GM19468 (cell line): ENCODE results near the gene TEX10.
A peak's percentile ranks its signal among the peaks of the same experiment; 100 is the strongest.
"Not testable (repeated sequence)": the region's sequence is repeated elsewhere in the genome, so short reads cannot be mapped to it uniquely, and the experiment has no call there.

Source experiments
- ATAC-seq: cut with Tn5 transposase; IDR thresholded peaks from one replicate; pipeline ENCODE4 v1.9.1; 2021; ENCODE audit warnings: mild to moderate bottlenecking, moderate library complexity, moderate number of reproducible peaks; ENCODE audit not compliant: unreplicated experiment; ENCODE audit errors: extremely low read depth

TEX10 gene

DNA sequence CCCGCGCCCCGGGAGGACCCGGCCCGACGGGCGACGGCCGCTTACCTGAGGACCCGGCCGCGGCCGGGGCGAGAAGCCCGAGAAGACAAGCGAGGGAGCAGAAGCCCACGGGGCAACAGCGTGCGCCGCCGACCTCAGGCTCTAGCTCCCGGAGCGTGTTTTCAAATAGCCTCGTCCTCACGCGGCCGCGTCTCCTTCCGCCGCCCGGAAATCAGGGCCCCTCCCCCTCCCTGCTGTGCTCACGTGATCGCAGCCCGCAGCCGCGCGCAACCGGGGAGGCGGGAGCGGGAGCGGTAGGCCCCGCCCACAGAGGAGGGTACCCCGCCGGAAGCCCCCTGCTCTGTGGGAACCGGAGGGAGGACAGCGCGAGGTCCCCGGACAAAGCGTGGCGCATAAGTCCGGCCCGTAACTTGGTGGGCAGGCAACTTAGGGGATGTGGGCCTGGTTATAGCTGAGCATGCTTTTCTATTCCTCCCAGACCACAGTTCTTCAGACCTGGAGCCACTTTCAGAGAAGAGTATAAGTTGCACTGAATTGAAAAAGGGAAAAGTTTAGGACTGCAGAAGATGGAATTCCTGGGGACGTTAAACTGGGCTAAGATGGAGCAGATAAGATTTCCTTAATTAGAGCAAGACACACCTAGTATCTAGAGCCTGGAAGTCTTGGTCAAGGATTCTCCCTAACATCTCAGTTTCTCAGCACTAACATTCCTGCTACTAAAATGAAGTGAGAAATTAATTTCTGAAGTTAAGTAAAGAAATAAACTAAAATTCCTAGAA lies at the start of gene TEX10:
TSS of gene TEX10 (minus strand) at position 216 of the 779 bp plus-strand sequence. CDS start 3,579 bp downstream, outside the sequence.
- peak; percentile 73 for ATAC-seq

DNA sequence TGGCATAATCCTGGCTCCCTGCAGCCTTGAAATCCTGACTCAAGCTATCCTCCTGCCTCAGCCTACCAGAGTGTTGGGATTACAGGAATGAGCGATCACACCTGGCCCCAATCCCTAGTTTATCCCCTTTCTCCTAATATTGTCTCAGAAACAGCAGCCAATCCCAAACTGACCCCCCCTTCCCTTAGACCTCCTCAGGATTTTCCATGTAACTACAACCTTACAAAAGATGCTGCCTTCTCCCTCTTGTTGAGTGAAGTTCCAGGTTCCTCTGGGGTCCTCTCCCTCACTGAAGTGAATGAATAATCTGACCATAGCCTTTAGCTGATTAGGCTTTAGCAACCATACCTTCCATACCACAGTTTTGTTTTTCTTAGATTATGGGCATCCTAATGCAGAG lies 48.3 kb upstream of the TEX10 start:
- ATAC-seq, result no peak

DNA sequence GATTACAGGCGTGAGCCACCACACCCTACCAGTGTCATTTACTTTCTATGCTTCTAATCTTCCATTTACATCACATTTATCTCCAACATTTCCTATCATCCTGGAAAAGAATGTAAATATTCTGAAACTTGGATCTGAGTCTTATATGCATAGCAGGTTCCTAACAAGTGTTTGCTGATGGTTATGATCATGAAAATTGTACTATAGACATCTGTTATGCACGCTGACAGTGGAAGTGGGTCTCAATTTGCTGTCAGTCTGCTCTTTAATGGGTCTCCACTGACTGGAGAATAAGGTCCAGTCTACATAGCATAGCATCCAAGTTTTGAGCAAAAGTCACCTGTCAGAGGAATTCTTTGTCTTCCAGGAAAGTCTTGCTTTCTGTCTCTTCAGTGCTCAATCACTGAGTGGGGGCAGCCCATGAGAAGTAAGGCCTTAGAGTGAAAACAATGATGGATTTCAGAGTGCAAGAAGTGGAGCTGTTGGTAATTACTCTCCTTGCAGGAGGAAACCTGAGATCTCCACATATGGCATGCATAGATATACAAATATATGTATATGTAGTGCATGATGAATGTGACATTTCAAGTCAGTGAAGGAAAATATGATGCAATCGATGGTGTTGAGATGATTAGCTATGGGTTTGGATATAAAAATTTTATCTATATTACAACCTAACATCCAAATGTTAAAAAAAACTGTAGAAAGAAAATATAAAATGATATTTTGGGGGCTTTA lies 45.0 kb upstream of the TEX10 start:
- no peak for ATAC-seq

DNA sequence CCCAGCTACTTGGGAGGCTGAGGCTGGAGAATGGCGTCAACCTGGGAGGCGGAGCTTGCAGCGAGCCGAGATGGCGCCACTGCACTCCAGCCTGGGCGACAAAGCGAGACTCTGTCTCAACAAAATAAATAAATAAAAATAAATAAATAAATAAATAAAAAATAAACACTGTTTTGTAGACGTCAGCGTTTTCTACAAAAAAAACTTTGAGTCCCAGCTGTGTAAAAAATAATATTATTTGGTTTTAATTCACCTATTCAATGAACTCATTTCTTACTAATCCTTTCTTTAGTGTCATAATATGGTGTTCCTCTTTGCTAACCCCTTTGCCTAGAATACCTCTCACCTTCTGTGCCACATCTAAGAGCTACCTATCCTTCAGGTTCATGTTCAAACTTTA lies 44.0 kb upstream of the TEX10 start:
- ATAC-seq, result no peak

DNA sequence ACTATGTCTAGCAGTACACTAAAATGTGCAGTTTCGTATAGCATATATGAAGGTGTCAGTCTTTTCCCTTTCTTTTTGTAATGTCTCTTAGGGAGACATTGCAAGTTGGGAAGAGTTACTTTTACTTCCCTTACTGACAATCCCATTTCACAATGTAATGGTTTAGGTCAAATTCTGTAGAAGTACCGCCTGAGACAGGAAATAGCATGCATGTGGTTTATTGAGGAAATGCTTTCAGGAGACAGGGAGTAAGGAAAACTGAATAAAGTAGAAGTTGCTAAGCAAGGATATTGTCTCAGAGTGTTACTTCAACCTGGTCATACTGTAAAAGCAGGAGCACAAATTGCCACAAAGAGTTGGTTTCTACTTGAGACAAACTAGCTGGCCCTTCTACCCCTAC lies 42.1 kb upstream of the TEX10 start:
- ATAC-seq, result no peak

DNA sequence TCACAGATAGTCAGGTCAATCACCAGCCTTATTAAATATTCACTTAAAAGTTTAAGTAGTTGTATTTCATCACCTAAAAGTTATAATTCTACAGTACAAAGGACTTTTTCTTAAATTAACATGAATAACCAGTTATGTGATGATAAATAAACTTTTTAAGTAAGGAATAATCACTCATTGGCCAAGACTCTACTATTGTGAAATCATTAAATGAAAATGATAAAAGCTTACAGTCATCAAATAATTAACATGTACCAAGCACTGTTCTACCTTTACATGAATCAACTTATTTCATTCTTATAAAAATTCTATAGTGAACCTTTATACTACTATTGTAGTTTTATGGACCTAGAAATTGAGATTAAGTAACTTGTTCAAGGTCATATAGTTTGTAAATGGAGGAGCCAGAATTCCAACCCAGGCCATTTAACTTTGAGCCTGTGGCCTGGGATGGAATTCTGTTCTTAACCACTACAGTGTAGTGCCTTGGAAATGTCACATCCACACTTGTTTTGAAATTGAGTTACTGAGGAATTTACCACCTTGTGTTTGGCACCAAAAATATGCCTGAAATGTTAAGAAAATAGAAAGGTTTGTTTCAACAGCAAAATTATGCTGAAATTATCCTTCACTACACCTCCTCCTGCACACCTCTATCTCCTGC lies 41.4 kb upstream of the TEX10 start:
- ATAC-seq, result no peak

DNA sequence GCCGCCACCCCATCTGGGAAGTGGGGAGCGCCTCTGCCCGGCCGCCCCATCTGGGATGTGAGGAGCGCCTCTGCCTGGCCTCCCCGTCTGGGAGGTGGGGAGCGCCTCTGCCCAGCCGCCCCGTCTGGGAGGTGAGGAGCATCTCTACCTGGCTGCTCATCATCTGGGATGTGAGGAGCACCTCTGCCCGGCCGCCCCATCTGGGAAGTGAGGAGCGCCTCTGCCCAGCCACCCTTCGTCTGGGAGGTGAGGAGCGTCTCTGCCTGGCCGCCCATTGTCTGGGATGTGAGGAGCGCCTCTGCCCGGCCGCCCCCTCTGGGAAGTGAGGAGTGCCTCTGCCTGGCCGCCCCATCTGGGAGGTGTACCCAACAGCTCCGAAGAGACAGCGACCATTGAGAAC lies 40.2 kb upstream of the TEX10 start:
- ATAC-seq, result not testable (repeated sequence)

DNA sequence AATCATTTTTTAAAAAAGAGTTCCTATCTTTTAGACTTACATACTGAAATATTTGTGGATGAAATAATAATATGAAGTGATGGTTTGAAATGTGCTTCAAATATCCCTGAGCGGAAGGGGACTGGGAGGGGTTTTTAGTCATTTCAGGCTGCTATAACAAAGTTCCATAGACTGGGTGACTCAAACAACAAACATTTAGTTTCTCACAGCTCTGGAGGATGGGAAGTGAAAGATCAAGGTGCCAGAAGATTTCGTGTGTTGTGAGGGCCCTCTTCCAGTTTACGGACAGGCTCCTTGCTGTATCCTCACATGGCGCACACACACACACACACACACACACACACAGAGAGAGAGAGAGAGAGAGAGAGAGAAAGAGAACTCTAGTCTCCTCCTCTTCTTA lies 27.1 kb upstream of the TEX10 start:
- no peak for ATAC-seq

DNA sequence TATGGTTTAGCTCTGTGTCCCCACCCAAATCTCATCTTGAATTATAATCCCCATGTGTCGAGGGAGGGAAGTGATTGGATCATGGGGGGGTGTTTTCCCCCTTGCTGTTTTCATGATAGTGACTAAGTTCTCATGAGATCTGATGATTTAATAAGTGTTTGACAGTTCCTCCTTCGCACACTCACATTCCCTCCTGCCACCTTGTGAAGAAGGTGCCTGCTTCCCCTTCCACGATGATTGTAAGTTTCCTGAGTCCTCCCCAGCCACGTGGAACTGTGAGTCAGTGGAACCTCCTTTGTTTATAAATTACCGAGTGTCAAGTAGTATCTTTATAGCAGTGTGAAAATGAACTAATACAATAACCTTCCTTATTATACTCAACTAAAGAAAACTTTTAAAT lies 24.3 kb upstream of the TEX10 start:
- no peak for ATAC-seq

DNA sequence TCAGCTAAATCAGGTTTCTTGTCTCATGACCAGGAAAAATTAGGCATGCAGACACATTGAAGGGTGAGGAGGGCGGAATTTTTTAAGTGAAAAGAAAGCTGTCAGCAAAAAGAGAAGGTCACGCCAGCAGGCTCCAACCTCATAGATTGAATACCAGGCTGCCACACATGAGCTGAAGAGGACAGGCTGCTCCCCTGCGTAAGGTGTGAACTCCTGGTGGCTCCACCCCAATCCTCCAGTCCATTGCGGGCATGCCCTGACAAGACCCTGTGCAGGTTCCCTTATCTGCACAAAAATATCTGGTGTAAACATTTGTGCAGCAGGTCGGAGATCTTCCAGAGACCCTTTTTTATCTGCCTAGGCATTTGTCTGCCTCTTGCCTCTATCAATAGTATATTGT lies 22.9 kb upstream of the TEX10 start:
- ATAC-seq, result no peak

DNA sequence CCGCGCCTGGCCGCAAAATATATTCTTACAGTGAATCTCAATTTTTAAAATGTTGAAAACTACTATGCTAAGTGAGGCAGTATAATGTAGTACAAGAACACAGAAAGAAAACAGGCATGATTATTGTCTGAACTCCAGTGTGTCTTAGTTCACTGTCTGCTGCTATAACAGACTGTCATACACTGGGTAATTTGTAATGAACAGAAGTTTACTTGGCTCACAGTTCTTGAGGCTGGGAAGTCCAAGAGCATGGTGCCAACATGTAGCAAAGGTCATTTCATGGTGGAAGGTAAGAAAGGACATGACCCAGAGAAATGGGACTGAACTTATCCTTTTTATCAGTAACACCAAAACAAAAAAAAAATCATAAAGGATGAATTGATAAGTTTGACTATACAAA lies 19.9 kb upstream of the TEX10 start:
- ATAC-seq, result no peak

DNA sequence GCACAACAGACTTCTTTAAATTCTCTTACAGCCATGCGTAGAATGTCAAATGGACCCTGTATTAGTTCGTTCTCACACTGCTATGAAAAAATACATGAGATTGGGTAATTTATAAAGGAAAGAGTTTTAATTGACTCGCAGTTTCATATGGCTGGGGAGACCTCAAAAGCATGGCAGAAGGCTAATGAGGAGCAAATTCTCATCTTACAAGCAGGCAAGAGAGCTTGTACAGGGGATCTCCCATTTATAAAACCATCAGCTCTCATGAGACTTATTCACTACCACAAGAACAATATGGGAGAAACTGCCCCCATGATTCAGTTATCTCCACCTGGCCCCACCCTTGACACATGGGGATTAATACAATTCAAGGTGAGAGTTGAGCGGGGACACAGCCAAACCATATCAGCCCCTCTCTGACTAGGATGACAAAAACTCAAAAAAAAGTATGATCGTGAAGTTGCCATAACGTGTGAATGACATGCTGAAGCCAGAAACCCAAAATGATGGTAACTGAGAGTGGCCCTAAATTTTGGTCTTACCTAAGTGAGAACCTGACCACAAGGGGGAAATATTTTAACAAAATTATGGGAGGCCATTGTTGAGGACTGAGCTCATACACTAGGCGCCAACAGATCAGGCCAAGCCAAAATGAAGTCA lies 17.5 kb upstream of the TEX10 start:
- no peak for ATAC-seq

DNA sequence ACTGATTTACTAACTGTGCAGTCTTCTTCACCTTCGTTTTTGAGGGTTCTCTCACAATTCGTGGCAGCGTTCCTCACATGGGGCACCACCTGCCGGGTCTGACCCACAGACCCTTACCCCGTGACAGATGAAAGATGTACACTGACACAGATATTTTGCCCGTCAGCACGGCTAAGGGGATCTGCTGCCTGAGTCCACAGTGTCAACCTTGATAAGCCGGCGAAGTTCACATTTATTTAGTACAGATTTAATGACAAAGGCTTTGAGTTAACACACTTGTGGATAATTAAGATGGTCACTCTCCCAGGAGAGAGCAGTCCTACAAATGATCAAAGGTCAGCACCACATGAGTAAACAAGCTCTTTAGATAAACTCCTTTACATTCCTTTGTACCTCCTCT lies 15.9 kb upstream of the TEX10 start:
- ATAC-seq, result no peak

DNA sequence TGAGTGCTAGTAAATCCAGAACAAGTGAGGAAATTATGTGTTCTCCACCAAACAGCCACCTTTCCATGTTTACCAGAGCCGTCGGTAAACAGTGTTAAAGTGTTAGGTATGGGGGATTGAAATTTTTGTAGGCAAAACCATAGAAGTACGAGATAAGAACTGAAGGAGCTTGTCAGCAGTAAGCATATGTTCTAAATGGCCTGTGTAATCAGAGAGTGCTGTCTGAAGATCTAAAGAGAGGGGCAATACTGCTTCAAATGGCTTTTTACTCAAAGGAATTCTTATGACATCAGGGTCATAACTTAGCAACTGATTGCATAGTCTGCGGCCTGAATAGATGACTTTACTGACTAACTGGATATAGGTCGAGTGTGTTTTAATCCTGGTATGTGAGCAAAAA lies 13.4 kb upstream of the TEX10 start:
- no peak for ATAC-seq

DNA sequence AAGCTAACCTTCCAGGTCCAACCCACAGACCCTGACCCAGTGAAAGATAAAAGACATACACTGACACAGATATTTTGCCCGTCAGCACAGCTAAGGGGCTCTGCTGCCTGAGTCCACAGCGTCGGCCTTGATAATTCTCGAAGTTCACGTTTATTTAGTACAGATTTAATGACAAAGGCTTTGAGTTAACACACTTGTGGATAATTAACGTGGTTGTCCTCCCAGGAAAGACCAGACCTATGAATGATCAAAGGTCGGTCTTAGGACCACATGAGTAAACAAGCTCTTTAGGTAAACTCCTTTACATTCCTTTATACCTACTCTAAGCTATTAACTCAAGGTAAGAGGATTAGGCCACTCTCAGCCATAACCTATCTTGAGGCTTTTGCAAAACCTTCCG lies 11.3 kb upstream of the TEX10 start:
- ATAC-seq, result no peak

DNA sequence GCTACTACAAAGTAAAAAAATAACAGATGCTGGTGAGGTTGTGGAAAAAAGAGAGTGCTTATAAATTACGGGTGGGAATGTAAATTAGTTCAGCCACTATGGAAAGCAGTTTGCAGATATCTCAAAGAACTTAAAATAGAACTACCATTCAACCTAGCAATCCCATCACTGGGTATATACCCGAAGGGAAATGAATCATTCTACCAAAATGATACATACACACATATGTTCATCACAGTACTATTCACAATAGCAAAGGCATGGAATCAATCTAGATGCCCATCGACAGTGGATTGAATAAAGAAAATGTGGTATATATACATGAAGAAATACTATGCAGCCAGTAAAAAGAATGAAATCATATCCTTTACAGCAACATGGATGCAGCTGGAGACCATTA lies 6.3 kb upstream of the TEX10 start:
- no peak for ATAC-seq

DNA sequence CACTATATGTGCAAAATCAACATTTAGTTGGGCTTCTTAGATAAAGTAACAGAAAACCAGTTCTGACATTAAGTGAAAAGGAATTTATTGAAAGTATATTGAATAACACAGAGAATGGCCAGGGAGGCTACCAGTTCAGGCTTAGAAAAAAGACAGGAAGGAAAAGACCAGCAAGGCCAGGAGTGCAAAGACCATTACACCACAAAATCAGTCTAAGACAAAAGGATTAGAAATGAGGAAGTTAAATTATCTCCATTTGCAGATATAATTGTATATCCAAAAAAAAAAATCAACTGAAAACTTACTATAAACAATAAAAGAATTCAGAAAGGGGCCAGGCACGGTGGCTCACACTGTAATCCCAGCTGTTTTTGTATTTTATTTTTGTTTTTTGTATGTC lies 4.8 kb upstream of the TEX10 start:
- ATAC-seq, result no peak

DNA sequence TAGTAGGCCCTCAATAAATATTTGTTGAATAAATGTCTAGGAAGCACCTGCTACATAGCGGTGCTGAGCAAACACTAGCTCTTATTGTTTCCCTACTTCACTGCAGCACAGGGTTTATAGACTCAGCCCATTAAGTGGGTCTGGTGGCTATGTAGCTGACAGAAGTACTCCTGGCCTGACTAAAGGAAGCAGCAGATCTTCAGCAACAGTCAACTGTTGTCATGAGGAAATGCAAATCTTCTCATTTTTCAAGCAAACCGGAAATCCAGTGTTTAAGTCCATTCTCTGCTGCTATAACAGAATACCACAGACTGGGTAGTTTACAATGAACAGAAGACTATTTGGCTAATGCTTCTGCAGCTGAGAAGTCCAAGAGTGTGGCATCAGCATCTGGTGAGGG lies 2.8 kb upstream of the TEX10 start:
- ATAC-seq, result no peak

DNA sequence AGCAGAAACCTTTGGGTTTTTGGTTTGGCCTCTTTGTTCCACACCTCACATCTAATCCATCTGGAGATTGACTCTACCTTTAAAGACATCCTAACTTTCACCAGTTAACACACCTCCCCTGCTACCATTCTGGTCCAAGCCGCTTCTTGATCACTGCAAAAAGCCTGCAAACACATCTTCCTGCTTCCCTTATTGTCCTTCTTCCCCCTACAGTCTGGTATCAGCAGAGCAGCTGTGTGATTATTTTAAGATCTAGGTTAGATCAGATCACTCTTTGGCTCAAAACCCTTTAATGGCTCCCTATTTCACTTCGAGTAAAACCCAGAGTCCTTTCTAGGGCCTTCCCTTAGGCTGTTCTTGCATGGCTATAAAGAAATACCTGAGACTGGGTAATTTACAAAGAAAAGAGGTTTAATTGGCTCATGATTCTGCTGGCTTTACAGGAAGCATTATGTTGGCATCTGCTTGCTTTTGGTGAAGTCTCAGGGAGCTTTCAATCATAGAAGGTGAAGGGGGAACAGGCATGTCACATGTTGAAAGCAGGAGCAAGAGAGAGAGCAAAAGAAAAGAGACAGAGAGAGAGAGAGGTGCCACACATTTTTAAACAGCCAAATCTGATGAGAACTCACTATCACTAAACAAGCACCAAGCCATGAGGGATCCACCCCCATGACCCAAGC lies 1.5 kb upstream of the TEX10 start:
- no peak for ATAC-seq

DNA sequence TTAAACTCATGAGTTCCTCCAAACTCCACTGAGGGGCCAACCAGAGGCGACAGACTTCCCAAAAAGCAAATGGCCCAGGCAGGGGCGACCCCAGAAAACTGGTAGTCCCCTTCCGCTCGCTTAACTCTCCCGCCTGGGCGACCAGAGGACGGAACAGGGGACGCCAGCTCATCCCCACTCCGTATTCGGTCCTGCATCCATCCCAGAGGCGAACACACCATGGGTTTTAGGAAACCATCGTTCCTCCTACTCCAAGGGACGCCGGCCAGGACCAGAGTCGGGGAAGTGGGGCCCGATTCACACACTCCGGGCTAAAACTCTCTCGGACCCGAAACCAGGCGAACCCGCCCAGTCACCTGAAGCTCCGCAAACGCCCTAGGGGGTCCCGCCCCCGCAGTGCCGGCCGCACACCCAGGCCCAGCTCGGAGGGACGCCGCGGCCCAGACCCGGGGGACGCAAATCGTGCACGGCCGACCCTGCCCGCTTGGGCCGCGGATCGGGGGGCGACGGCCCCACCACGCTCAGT lies 478 bp downstream of the TEX10 start:
- ATAC-seq, result peak; percentile 13
